Stimulated activated CD8-positive, alpha-beta memory T cell treated with anti-CD3 and anti-CD28 coated beads, Interleukin-4, amount 100 ng/mL, for 1 hour (primary cell): ENCODE data around the gene KMT2B.

Source experiments
- DNase-seq, 2 donors: peaks; one replicate each; pipeline ENCODE4 v3.0.0-alpha.2; 2020; ENCODE audit warnings: low read depth in 2 of 2, low spot score in 1 of 2

Gene KMT2B

GRCh38 chr19:35741203-35741515, 23.4 kb downstream of the KMT2B start:
- no peak for DNase-seq

- peak in 1 of 2 donors; percentile 38 for DNase-seq
Measured at GRCh38 chr19:35742121-35742724, 24.4 kb downstream of the KMT2B start, which contains the start of gene IGFLR1. Gene IGFLR1, minus strand, starts transcription at chr19:35742452. Its CDS starts 1,272 bp downstream, at chr19:35741180.

- no peak for DNase-seq
Measured at GRCh38 chr19:35743640-35744429, 26.0 kb downstream of the KMT2B start.

GRCh38 chr19:35744430-35745327, 26.9 kb downstream of the KMT2B start:
- peak; percentile 85 to 87 for DNase-seq

- DNase-seq, result peak; percentile 76 to 92
Measured at GRCh38 chr19:35745328-35746086, 27.7 kb downstream of the KMT2B start, which contains the start of the genes PSENEN and U2AF1L4. Gene PSENEN, plus strand, starts transcription at chr19:35745651. Its CDS starts 280 bp downstream, at chr19:35745931. Gene U2AF1L4, minus strand, starts transcription at chr19:35745418. Its CDS starts 27 bp downstream, at chr19:35745391.

- DNase-seq, result no peak
Measured at GRCh38 chr19:35746087-35746462, 28.3 kb downstream of the KMT2B start.

GRCh38 chr19:35746531-35746930, 28.7 kb downstream of the KMT2B start:
- no peak for DNase-seq

- DNase-seq, result peak; percentile 90 to 98
Measured at GRCh38 chr19:35748106-35749020, 30.6 kb downstream of the KMT2B start, which contains the start of gene LIN37. Gene LIN37, plus strand, starts transcription at chr19:35748576. Its CDS starts 149 bp downstream, at chr19:35748725.

- DNase-seq, result no peak
Measured at GRCh38 chr19:35750167-35750566, 32.4 kb downstream of the KMT2B start.

- no peak for DNase-seq
Measured at GRCh38 chr19:35751839-35752745, 34.3 kb downstream of the KMT2B start.

GRCh38 chr19:35752746-35753350, 35.0 kb downstream of the KMT2B start:
- no peak for DNase-seq

GRCh38 chr19:35753634-35754369, 36.0 kb downstream of the KMT2B start:
- DNase-seq, result no peak

- DNase-seq, result no peak
Measured at GRCh38 chr19:35754370-35755130, 36.7 kb downstream of the KMT2B start.

- DNase-seq, result no peak
Measured at GRCh38 chr19:35755131-35755549, 37.3 kb downstream of the KMT2B start.

GRCh38 chr19:35755550-35756376, 38.0 kb downstream of the KMT2B start:
- no peak for DNase-seq
